Esophagus squamous epithelium (tissue), 4 donors: ENCODE measurements around the gene TMEM214.

ENCODE experiments used
- POLR2A ChIP-seq, 4 donors: fragments of 450-650 bp; IDR thresholded peaks; one replicate each; pipeline ENCODE4 v1.6.1; 2017; ENCODE audit warnings: antibody characterized with exemption in 4 of 4, mild to moderate bottlenecking in 4 of 4, moderate library complexity in 3 of 4
- TF ChIP-seq, protein P1 (sequence below), 6 experiments: fragments of 450-650 bp in 4 of 6; fragments of 200-600 bp in 2 of 6; sonication (generic) in 2 of 6; IDR thresholded peaks; one replicate each; pipeline ENCODE4 v1.5.1; 2016 to 2019; ENCODE audit warnings: antibody characterized with exemption in 6 of 6, mild to moderate bottlenecking in 4 of 6, moderate library complexity in 4 of 6

DNA sequence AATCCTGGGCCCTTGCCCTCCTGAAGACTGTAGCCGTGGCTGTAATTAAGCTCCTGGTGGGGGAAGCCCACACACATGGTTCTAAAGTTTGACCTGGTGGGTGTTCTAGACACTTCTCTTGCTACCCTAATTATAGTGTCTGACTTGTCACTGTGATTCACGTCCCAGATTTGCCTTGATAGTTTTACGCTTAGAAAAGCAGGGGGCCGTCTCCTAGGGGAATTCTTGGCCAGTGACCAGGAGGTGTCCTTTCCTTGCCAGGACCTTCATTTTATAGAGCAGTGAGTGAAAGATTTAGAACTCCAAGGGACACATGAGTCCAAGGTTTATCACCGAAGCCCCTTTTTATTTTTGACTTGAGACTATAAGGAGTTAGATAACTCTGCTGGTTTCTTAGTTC lies 9.0 kb downstream of the TMEM214 start:
- TF ChIP-seq, protein P1, sequence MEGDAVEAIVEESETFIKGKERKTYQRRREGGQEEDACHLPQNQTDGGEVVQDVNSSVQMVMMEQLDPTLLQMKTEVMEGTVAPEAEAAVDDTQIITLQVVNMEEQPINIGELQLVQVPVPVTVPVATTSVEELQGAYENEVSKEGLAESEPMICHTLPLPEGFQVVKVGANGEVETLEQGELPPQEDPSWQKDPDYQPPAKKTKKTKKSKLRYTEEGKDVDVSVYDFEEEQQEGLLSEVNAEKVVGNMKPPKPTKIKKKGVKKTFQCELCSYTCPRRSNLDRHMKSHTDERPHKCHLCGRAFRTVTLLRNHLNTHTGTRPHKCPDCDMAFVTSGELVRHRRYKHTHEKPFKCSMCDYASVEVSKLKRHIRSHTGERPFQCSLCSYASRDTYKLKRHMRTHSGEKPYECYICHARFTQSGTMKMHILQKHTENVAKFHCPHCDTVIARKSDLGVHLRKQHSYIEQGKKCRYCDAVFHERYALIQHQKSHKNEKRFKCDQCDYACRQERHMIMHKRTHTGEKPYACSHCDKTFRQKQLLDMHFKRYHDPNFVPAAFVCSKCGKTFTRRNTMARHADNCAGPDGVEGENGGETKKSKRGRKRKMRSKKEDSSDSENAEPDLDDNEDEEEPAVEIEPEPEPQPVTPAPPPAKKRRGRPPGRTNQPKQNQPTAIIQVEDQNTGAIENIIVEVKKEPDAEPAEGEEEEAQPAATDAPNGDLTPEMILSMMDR (IDR thresholded peaks at IDR 0.05) = no peak
- no peak for TF ChIP-seq POLR2A (IDR thresholded peaks at IDR 0.05)
